GM12872 (cell line): Measurements from ENCODE around the gene SLC6A11.

Source experiments
- TF ChIP-seq, protein P1 (sequence below): IDR thresholded peaks from 3 replicates; pipeline ENCODE4 v1.5.1; 2011; ENCODE audit warnings: low read depth, mild to moderate bottlenecking, low read length, moderate library complexity; ENCODE audit not compliant: insufficient read depth

SLC6A11 gene

DNA sequence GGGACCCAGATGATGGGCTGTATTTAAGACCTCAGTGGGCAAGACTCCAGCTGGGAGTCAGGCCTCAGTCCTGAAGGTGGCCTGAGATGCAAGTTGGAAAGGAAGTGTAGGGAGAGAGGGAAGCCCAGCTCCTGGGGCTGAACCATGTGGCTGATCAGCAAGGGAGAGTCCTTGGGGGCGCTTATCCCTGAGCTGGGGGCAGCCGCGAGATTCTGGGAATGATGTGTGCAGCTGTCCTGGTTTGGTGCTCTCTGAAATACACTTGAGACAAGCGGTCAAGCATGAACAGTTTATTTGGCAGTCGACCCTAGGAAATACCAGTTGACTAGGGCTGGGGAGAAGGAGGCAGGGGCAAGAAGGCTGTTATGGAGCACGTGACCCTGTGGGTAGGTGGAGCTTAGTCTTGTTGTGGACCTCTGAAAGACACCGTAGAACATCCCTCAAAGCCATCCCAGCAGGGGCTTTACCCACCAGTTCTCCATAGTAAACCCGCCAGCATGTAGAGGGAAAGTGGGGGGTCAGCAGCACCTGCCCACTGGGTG, 41.8 kb upstream of the SLC6A11 start:
- TF ChIP-seq, protein P1, sequence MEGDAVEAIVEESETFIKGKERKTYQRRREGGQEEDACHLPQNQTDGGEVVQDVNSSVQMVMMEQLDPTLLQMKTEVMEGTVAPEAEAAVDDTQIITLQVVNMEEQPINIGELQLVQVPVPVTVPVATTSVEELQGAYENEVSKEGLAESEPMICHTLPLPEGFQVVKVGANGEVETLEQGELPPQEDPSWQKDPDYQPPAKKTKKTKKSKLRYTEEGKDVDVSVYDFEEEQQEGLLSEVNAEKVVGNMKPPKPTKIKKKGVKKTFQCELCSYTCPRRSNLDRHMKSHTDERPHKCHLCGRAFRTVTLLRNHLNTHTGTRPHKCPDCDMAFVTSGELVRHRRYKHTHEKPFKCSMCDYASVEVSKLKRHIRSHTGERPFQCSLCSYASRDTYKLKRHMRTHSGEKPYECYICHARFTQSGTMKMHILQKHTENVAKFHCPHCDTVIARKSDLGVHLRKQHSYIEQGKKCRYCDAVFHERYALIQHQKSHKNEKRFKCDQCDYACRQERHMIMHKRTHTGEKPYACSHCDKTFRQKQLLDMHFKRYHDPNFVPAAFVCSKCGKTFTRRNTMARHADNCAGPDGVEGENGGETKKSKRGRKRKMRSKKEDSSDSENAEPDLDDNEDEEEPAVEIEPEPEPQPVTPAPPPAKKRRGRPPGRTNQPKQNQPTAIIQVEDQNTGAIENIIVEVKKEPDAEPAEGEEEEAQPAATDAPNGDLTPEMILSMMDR = no peak

DNA sequence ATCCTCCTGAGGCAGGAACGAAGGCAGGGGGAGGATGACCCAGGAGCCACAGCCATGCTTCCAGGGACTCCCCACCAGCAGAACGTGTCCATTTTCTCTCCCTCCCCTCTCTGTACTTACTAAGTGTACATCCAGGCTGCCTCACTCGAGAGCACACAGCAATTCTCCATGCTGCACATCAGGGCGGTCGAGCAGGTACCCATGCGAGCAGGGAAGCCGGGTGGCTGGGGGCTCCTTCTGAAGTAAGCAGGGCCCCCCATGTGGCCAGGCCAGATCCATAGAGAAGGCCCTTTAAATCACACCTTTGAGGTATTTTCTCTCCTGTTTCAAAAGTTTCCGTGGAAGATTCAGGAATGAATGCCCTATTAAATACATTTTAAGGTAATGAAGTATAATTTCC, 41.2 kb upstream of the SLC6A11 start:
- TF ChIP-seq, protein P1 = no peak

DNA sequence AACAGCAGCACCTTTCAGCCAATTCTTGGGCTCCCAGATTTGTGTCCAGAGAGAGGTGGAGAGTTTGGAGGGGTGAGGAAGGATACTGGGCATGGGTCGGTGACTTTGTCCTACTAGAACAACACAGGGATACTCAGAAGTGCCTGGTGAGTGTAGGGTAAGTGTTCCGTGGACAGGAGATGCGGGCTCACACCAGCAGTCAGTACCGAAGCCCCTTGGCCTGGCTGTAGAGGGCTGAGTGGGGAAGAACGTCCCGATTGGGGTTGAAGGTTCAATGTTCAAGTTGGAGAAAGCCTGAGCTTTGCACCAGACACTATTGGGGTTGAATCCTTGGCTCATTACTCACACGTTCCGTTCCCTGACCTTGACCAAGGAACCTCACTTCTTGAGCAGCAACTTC, 40.8 kb upstream of the SLC6A11 start:
- TF ChIP-seq, protein P1 = no peak

DNA sequence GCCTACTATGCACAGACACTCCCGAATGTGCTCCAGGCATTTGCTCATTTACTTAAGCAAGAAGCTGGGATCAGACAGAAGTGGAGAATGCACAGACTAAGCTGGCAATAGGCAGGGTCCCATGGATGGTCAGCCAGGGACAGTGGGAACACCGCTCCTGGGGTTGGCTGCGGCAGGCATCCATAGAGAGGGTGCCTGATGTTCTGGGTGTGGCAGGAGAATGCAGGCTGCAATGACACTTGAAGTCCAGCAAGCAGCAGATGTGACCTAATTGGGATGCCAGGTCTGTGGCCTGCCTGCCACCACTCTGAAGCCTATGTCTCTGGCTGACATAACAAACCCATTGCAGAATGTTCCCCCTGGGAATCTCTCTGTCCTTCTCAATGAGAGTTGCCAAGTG, 40.2 kb upstream of the SLC6A11 start:
- TF ChIP-seq, protein P1 = no peak

DNA sequence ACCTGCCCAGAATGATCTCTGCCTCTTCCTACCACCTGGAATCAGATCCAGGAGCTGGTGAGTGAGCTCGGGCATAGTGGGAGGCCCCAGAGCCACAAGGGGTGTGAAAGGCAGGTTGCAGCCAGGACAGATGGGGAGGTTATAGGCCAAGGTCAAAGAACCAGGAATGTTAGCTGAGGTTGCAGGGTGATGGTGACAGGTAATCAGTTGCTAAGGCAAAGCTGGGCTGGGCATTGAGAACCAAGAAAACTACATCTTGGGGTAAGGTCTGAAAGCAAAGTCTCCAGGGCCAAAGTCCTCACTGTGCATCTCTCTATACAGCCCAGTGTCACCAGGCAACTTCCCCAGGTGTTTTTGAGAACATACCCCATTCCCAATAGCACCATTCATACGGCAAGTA, 38.4 kb upstream of the SLC6A11 start:
- TF ChIP-seq, protein P1 = no peak

DNA sequence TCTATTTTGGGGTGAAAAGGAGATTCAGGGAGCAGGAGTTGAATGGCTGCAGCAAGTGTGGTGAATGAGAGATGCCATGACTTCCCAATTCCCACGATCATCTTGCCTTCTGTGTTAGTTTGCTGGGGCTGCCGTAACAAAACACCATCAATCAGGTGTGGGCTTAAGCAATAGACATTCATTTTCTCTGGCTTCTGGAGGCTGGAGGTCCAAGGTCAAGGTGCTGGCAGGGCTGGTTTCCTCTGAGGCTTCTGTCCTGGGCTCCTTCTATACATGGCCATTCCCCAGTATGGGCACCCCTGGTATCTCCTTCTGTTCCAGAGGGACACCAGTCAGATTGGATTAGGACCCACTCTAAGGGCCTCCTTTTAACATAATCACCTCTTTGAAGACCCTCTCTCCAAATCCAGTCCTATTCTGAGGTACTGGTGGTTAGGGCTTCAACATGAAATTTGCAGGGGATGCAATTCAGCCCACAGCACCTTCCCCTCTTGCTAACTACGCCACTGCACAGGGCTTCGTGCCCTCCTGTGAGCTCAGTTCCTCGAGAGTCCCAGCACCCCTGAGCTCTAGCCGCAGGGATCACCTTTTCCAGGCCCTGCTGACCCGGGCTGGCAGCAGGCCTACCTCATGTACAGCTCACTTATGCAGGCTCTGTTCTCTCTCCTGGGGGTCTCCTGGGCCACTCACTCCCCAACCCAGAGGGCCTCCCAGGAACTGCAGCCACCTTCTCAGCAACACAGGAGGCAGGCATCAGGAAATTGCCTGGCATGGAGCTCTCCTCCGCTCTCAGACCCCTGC, 37.3 kb upstream of the SLC6A11 start:
- TF ChIP-seq, protein P1 = no peak

DNA sequence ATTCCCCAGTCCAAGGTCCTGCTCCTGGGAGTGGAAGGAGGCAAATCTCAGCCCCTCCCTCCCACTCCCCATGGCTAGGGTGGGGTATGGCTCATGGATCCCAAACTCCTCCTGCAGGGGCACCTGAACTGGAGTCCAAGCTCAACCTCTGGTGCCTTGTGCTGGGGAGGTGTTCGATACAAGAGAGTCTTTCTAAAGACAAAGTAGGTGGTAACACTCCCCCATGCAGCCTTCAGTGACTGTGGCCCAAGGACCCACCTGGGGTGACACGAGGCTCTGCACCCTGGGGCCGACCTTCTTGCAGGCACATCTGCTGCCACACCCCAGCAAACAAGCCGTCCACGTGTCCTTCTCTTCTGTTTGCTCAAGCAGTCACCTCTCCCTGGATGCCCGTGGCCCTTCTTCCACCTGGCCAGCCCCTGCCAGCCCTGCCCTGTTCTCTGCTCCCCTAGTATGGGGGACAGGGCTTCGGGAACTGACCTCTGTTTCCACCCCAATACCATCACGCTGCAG, 36.7 kb upstream of the SLC6A11 start:
- TF ChIP-seq, protein P1 = no peak
